Mucosa of gallbladder (tissue), 1 donor: ENCODE measurements around the gene BLVRB. TPM values are rescaled to one million over a fixed set of nuclear protein-coding genes. Genes with fewer than 3 reads are reported as not detected.
"Not testable (repeated sequence)": the region's sequence is repeated elsewhere in the genome, so short reads cannot be mapped to it uniquely, and the experiment has no call there.

ENCODE experiments used
- DNase-seq: peaks from one replicate; pipeline ENCODE4 v3.0.0-alpha.2; 2020; ENCODE audit warnings: low spot score
- total RNA-seq: library from RNA; stranded (reverse); gene quantifications from one replicate; pipeline ENCODE4 v1.2.1, GENCODE V29; 2021
- donor health status: DM: no; HTN: no; CAD: no.

Gene BLVRB
- total RNA-seq, 1 donor from 2014 or later: 65.9 TPM

DNA sequence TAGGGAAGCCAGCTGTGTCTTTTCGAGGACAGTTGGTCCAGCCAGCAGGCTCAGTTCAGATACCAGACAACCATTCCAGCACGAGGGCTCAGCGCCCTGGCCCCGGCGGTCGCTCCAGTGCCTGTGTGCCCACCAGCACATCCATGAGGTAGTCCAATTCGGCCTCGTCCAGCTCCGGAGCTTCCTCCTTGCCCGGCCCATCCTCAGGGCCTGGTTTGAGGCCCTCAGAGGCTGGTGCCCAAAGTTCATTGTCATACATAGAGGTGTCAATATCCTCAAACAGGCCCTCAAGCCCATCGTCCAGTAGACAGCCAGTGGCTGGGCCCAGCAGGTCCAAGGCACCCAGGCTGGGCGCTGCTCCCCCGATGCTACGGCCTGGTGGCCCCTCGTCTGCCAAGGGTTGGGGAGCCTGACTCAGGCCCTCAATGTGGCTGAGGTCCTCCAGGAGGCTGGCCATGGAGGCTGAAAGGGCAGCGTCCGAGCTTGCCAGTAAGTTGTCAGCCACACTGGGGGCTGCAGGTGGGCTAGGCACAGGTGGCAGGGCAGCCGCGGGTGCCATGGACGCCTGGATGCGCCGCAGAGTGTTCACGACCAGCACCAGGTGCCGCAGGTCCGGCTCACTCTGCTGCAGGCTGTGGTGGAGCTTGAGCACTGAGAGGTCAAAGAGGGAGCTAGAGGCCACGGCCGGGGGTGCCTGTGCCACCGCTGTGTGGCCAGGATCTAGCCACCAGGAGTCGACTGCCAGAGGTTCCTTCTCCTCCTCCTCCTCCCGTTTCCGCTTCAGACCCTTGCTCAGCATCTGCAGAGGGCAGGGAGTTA lies 42.6 kb downstream of the BLVRB start:
- DNase-seq: no peak

DNA sequence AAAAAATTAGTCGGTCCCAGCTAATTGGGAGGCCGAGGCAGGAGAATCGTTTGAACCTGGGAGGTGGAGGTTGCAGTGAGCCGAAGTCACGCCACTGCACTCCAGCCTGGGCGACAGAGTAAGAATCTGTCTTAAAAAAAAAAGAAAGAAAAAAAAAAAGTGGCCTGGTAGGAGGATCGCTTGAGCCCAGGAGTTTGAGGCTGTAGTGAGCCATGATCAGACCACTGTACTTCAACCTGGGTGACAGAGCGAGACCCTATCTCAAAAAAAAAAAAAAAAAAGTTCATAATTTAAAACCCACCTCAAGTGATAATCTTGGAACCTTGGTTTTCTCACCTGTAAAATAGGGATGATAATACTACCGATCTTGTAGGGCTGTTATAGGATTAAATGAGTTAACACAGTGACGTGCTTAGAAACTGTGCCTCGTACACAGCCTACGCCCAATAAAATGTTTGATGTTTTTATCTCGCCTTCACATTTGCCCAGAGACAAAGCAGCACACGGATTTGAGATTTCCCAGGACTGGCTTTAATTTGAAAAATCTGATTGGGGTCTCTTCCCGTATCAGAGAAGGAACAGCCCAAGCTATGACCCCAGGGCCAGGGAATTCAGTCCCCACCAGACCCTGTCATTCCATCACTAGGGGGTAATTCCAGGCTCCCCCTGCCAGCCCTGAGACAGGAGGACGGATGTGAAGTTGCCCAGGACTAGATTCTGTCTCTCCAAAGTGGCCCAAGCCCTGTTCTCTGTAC lies 43.4 kb downstream of the BLVRB start:
- no peak for DNase-seq

DNA sequence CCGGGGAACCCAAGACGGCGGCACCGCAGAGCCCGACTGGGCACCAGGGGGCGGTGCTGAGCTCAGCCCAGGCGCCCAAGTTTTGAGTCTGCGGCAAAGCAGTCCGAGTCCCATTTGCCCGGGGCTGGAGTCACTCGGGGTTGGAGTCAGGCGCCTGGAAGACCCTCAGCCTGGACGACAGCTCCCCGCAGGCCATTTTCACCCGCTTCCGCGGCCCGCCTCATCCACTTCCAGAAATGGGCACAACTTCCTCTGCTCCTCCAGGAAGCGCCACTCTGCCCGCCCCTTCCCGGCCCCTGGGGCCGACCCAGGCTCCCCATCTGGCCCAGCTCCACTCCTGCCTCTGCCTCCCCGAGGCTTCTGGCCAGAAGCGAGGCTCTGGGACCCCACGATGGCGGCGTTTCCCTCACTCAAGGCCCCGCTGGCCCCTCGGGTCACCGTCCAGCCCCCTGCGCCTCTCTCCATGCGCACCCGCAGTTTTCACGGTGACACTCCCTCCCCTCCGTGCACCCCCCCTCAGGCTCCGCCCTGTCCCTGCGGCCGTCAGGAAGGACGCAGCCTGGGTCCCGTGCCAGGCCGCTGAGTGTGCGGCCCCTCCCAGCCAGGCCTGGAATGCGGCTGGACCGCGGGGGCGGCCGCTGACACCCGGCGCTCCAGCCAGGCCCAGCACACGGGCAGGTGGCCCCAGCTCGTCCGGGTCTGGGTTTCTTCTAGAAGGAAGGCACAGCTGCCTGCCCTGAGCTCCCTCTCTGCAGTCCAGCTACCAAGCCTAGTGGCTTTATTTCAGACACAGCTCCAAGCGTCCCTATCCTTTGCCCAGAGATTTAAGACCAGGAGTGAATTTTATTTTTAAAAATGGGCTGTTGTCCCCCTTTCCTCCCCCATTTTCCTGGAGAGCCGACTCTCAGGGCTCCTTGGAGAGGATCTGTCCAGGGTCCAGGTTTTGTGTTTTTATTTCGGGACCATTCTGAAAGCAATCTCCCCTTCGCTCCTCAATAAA lies 44.5 kb downstream of the BLVRB start:
- peak; percentile 93 for DNase-seq

DNA sequence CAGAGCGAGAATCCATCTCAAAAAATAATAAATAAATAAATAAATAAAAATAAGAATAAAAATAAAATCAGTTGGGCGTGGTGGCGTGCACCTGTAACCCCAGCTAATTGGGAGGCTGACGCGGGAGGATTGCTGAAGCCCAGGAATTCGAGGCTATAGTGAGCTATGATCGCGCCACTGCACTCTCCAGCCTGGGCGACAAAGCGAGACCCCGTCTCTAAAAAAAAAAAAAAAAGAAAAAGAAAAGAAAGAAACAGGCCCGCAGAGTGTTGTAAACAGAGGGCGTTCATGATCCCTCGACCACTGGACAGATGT lies 45.1 kb downstream of the BLVRB start:
- DNase-seq: no peak

DNA sequence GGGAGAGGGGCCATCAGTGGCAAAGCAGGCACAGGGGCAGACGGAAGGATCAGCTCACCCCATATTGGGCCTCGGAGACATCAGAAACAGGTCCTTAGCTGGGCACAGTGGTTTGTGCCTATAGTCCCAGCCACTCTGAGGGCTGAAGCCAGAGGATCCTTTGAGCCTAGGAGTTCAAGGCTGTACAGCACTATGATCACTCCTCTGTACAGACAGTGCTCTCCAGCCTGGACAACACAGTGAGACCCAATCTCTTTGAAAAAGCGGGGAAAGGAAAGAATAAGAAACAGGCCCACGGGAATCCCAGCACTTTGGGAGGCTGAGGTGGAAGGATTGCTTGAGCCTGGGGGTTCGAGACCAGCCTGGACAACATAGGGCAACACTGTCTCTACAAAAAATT lies 45.8 kb downstream of the BLVRB start:
- DNase-seq: no peak

DNA sequence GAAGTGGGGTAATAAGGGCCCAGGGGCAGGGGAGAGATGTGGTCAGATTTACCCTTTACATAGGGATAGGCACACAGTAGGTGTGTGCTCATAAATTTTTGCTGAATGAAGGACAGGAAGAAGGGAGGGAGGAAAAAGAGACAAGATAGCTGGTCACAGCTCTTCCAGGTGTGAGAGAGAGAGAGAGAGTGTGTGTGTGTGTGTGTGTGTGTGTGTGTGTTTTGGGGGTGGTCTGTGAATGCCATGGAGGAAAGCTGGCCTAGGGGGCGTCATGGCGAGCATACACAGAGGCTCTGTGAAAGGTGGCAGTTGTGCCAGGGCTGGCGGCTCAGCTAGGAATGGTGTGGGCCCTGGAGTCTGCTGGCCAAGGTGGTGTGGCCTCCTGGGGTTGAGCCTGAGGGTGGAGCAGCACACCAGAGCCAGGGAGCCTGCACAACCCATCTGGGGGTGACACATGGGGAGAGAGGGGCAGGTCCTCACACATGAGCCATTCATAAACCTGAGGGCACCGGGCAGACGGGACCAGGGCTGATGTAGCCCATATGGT lies 46.4 kb downstream of the BLVRB start:
- DNase-seq: no peak

DNA sequence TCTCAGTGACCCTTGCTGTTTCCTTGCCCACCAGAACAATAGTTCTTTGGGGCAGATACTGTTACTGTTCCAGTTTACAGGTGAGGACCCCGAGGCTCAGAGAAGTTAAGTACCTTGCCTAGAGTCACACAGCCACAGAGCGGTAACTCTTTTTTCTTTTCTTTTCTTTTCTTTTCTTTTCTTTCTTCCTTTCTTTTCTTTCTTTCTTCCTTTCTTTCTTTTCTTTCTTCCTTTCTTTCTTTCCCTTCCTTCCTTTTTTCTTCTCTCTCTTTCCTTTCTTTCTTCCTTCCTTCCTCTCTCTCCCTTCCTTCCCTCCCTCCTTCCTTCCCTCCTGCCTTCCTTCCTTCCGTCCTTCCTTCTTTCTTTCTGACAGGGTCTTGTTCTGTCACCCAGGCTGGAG lies 47.5 kb downstream of the BLVRB start:
- DNase-seq: no peak

DNA sequence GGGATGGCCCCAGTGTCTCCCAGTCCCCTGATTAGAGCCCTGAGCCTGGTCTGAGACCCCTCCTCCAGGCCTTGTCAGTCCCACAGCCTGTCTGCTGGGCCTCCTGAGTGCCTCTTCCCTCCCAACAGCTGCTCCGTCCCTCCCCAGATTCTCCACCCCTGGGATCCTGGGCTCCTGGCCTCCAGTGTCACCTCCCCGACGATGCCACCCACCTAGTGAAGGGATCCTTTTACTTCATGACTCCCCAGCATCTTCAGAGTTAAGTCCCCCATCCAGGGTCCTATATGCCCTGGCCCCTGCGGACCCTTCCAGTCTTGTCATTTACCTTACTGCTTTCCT lies 47.9 kb downstream of the BLVRB start:
- no peak for DNase-seq

DNA sequence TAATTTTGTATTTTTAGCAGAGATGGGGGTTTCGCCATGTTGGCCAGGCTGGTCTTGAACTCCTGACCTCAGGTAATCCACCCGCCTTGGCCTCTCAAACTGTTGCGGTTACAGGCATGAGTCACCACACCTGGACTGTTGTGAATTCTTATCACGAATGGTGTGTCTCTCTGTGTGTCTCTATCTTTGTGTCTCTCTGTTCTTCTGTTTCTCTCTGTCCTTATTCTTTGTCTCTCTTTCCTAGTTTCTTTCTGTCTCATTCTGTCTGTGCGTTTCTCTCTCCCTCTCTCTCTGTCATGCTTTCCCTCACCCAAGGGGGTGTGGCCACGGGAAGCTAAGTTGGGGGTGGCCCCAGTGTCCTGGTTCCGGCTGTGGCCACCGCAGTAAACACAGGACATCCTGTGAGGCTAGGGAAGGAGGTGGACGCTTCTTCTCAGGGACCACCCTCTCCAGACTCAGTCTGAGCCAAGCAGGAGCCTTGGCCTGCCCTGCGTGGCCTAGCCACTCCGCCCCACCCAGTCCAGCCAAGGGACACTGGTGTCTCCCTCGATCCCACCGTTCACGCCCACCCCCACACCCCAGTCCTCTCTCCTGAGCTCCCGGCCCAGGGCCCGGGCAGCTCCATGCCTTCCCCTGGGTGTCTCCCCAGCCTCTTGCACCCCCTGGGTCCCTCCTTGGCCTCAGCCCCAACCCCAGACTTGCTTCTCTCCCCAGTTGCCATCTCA lies 48.5 kb downstream of the BLVRB start:
- DNase-seq: no peak

DNA sequence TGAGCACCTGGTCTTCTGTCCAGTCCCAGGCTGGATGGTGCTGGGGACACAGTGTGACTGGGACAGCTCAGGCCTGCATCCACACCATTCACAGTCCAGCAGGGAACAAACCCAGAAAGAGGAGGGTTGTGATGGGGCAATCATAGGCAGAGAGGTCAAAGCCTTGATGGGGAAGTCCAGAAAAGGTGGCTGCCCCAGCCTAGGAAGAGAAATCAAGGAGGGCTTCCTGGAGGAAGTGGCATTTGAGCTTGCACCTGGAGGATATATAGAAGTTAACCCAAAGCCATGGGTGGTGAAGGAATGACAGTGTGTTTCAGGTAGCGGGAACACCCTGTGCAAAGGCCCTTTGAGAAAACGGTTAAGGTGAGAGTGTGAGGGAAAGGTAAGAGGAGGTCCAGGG lies 49.8 kb downstream of the BLVRB start:
- no peak for DNase-seq

DNA sequence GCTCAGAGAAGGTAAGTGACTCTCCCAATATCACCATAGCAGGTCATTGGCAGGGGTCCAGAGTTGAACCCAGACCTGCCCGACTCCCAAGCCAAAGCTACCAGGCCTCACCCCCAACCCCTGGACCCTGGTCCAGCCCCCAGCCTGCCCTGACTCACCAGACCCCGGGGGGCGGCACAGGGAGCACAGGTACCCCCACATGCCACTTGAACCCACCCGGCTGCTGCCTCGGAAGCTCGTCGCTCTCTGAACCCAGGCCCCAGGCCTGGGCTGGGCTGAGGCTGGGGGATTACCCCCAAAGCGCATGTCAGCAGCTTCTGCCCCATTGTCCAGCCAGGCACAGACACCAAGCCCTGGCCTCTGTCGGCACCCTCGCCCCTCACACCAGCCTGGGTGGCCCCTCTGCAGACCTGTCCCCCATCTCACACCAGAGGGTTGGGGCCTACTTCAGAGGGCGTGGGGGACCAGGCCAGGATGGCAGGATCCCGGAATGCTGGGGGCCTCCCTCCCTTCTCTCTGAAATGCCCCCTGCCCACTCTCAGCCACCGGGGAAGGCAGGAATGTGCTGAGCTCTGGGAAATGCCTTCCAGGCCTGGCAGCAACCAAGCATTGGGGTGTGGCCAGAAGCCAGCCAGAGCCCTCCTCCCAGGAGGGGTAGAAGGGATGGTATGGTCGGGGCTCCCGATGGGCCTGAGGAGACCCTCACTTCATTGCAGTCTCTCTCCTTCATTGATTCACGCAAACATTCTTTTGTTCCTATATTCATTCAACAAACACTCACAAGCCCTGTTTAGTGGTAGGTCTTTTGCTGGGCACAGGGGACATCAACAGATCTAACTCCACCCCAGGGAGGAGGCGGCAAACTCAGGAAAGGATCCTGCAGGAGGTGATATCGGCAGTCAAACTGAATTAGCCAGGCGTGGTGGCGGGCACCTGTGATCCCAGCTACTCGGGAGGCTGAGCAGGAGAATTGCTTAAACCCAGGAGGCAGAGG lies 50.7 kb downstream of the BLVRB start:
- DNase-seq: no peak

DNA sequence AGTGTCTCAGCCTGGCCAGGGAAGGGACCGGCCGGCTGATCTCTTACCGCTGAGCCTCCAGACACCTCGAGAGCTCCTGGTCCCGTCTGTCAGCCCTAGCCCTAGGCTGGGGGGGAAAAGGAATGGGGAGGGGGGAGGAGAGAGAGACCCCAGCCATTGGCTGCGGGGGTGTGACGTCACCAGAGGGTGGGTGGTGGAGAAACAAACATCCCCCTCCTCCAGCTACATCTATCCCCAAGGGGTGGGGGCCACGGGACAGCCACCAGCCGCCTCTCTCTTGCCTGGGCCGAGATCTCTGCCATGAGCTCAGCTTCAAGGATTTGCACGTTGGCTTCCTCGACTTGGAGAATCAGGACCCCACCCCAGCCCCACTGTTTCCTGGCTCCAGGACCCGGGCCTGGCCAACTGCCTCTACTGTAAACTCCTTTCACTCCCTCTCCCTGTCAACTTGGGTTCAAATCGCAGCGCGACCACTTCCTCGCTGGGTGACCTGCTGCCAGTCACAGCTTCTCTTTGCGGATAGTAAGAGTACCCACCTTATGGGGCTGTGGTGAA lies 52.2 kb downstream of the BLVRB start, which contains the start of gene PRX:
TSS of gene PRX (minus strand) at position 88 of the 555 bp plus-strand sequence. CDS start 5,446 bp downstream, outside the sequence.
- no peak for DNase-seq

DNA sequence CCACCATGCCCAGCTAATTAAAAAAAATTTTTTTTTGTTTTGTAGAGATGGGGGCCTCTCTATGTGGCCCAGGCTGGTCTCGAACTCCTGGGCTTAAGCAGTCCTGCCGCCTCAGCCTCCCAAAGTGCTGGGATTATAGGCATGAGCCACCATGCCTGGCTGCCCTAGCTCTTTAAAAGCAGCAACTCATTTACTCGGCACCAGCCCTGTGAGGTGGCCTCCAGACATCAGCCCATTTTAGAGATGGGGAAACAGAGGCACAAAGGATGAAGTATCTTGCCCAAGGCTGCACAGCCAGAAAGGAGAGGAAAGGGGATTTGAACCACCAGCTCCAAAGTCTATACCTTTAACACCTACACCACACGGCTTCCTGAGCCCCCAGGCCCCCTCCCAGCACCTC lies 52.7 kb downstream of the BLVRB start:
- DNase-seq: no peak

DNA sequence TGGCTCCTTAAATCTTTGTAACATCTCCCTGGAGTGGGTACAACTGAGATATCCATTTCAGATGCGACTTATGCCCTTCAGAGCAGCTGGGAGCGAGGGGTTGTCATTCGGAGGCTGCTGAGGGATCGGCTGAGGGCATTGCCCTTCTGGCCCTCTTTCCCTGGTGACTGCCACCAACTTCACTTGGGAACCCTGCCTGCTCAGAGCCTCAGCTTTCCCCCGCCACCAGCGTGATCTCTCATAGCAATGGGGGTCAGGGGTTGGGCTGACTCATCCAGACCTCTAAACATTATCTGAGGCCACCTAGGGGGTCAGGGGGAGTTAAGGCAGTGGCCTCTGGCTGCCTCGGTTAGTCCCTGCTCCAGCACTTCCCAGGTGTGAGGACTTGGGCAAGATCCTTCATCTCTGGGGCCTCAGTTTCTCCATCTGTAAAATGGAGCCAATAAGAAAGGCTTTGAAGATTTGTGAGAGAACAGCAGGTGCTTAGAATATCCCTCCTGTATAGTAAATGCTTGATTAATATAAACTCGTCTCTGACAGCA lies 53.5 kb downstream of the BLVRB start:
- DNase-seq: no peak

DNA sequence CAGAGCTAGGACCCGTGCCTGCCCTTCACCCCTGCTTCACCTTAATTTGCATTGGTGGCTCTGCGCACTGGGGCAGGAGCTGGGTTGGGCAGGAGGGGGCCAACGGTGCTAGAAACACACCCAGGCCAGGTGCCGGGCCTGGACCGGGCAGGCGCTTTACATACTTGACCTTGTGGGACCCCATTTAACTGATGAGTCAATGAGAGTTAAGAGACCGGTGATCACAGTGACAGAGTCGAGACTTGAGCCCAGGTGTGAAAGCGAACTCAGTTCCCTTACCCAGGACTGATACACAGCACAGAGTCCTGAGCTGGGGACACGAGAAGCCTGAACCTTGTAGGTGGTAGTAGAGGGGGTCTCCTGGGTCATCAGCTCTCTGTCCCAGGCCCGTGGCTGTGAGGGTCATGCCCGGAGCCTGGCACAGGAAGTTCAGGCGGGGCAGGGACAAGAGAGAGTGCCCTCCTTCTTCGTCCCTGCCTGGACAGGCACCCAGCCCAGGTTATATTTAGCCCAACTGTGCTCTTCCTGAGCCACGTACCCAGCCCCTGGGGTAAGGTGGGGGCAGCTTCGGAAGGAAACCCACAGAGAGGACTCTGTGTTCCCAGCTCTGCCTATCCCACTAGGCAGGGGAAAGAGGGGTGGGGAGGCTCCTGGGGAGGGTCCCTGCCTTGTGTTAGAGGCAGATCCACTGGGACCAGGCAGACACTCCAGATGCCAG lies 54.3 kb downstream of the BLVRB start:
- no peak for DNase-seq

DNA sequence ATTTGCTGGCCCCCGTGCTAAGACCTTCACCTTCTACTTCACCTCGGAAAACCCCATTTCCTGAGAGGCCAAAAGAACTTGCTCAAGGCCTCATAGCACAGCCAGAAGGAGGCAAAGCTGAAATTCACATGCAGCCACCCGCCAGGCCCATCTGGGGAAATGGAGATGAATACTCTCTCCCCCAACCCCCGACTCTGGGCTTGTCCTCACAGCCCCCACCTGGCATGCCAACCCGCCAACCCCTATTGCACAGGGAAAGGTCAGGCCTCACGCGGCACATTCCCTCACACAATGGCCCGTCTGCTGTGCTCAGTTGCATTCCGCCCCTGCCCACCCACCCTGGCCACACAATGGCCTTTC lies 55.5 kb downstream of the BLVRB start:
- no peak for DNase-seq

DNA sequence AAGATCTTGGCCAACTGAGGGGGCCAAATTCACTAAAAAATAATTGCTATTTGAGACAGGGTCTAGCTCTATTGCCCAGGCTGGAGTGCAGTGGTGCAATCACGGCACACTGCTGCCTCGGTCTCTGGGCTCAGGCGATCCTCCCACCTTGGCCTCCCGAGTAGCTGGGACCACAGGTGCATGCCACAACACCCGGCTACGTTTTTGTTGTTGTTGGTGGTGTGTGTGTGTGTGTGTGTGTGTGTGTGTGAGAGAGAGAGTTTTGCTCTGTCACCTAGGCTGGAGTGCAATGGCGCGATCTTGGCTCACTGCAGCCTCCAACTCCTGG lies 57.0 kb downstream of the BLVRB start:
- not testable (repeated sequence) for DNase-seq

DNA sequence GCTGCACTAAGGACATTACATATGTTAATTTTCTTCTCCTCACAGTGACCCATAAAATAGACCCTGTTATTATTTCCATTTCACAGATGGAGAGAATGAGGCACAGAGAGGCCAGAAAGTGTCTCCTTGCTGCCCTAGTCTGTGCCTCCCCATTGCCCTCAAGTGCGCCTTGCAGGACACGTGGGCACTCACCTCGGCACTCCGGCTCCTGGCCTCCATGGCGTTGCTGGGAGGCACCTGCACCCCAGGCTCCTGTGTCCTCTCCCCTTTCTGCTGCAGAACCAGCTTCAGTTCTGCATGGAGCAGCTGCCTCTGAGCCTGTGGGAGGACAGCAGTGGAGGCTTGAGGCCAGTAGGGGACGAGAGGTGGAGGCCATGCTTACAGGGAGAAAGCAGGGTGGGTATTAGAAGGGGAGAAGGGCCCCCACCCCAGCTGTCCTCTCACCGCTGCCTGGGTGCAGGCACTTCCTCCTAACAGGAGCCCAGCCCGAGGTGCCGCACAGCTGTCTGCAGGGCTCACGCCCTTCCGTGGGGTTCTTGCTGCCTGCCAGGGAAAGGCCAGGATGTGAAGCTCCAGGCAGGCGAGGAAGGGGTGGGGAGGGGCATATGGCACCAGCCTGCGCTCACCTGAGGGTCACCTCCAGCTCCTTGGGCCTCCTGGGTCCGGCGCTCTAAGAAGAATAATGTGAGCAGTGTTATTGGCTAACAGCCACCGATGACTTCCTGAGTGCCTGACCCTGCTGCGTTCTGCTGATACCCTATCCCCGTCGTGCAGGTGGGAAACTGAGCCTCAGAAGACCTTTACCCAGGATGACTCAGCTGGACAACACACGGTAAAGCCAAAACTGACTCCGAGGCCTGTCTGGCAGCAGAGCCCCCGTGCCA lies 57.6 kb downstream of the BLVRB start:
- no peak for DNase-seq
